Psoas muscle (tissue), 8 donors: ENCODE measurements around the gene WDR27. TPM values are rescaled to one million over a fixed set of nuclear protein-coding genes. Genes with fewer than 3 reads are reported as not detected.
A peak's percentile ranks its signal among the peaks of the same experiment; 100 is the strongest.

Experiments
- ATAC-seq, 4 donors: fragments of 200-7000 bp; cut with Tn5 transposase; one replicate each; pipeline ENCODE4 v1.9.1; 2020; ENCODE audit warnings: moderate library complexity in 3 of 4, mild to moderate bottlenecking in 2 of 4
- DNase-seq, 2 donors: peaks; one replicate each; pipeline ENCODE4 v3.0.0-alpha.2; 2020
- H3K27ac ChIP-seq: fragments of 200-600 bp; one replicate; pipeline ENCODE4 v1.8.0; 2022
- H3K27me3 ChIP-seq, 3 donors: fragments of 200-600 bp in 1 of 3; one replicate each; pipeline versions ENCODE4 v1.6.1 to v1.8.0; 2013 to 2022; ENCODE audit warnings: low read length in 2 of 3, mild to moderate bottlenecking in 2 of 3, moderate library complexity in 1 of 3; ENCODE audit not compliant: insufficient read depth in 3 of 3
- H3K36me3 ChIP-seq, 2 donors: fragments of 200-600 bp in 1 of 2; one replicate each; pipeline versions ENCODE4 v1.6.1 to v1.8.0; 2013 to 2022; ENCODE audit warnings: low read depth in 1 of 2, mild to moderate bottlenecking in 1 of 2, moderate library complexity in 1 of 2; ENCODE audit not compliant: insufficient read depth in 1 of 2
- H3K4me1 ChIP-seq: fragments of 200-600 bp; one replicate; pipeline ENCODE4 v1.8.0; 2022
- H3K4me3 ChIP-seq: fragments of 200-600 bp; one replicate; pipeline ENCODE4 v1.8.0; 2022; ENCODE audit warnings: mild to moderate bottlenecking
- H3K9me3 ChIP-seq: fragments of 200-600 bp; one replicate; pipeline ENCODE4 v1.8.0; 2022
- WGBS, 3 donors: extraction: QIAGEN DNeasy Blood & Tissue Kit; methylation state at CpG; one replicate each; pipeline versions ENCODE4 v1.1.6 to v1.1.7; 2013; 5-methylcytosine and 5-hydroxymethylcytosine counted together
- intact Hi-C, 2 donors: fragments of 100-400 bp; cut with DNase I; formaldehyde crosslinking; loops; one replicate each; pipeline versions ENCODE4 v1.11.0 to v1.14.2; 2022
- polyA plus RNA-seq, 3 donors: library from polyadenylated mRNA; stranded (reverse); fragments of 200-250 nt; gene quantifications; one replicate each; pipeline ENCODE4 v1.2.3, GENCODE V29; 2013
- total RNA-seq, 4 donors: library from RNA; stranded (reverse); fragmentation: NEBNext Ultra II Directional in 2 of 4; extraction: Animal tissue kit (Norgen Biotek cat#: 25700) in 2 of 4; gene quantifications; one replicate each; pipeline versions ENCODE4 v1.2.1 to v1.2.4, GENCODE V29; 2021 to 2023
- TF ChIP-seq, protein P1 (sequence below): fragments of 200-600 bp; IDR thresholded peaks from one replicate; pipeline ENCODE4 v1.8.0; 2022; ENCODE audit warnings: antibody characterized with exemption
- donor health status: healthy with polysubstance abuse.
- donor health status: DM: no; HTN: no; CAD: no; lungs with moderate emphysema.
- donor health status: Bipolar disorder and iron deficiency.
- donor health status: healthy.
- donor health status: DM: yes; HTN: yes; CAD: no.
- donor health status: DM: no; HTN: no; CAD: no.
- donor health status: DM: no; HTN: no; CAD: no.
- donor health status: DM: yes; HTN: yes; CAD: no.

Gene WDR27
- total and polyA plus RNA-seq, 7 donors = 3.1 to 14.4 (median 5.5) TPM

DNA sequence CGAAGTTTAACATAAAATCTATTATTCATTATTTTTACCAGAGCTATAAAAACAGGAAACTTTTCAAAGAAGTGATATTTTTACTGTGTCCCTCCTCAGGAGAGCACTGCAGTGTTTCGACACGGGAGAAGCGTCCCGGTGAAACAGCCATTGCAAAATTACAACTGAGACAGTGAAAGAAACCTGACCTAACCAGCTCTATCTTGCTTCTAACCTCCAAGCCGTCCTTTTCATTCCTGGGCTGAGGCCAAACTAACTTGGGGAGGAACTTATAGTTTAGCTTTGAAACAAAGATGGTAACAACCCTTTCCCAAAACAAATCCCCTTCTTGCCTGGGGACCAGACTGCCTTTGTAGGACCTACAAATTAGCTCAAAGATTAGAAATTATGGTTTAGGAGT lies 79.2 kb downstream of the WDR27 start:
- H3K36me3 ChIP-seq = peaks cover 0 to 10% of the 10 kb centered on the region in 2 donors
- ATAC-seq (peak in 1 of 4 donors; percentile 50), DNase-seq (no peak)
- TF ChIP-seq, protein P1, sequence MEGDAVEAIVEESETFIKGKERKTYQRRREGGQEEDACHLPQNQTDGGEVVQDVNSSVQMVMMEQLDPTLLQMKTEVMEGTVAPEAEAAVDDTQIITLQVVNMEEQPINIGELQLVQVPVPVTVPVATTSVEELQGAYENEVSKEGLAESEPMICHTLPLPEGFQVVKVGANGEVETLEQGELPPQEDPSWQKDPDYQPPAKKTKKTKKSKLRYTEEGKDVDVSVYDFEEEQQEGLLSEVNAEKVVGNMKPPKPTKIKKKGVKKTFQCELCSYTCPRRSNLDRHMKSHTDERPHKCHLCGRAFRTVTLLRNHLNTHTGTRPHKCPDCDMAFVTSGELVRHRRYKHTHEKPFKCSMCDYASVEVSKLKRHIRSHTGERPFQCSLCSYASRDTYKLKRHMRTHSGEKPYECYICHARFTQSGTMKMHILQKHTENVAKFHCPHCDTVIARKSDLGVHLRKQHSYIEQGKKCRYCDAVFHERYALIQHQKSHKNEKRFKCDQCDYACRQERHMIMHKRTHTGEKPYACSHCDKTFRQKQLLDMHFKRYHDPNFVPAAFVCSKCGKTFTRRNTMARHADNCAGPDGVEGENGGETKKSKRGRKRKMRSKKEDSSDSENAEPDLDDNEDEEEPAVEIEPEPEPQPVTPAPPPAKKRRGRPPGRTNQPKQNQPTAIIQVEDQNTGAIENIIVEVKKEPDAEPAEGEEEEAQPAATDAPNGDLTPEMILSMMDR = no peak
- no peak overlapping the region for H3K27ac ChIP-seq
- no peaks in the 10 kb centered on the region for H3K4me1 ChIP-seq
- intact Hi-C loops = no loop called here
- H3K9me3 ChIP-seq = no peaks in the 10 kb centered on the region
- H3K27me3 ChIP-seq = no peaks in the 10 kb centered on the region
- WGBS, 3 donors = 41 to 62% (median 48%) methylated on average over 6 of the region's 6 CpGs
- no peak overlapping the region for H3K4me3 ChIP-seq

DNA sequence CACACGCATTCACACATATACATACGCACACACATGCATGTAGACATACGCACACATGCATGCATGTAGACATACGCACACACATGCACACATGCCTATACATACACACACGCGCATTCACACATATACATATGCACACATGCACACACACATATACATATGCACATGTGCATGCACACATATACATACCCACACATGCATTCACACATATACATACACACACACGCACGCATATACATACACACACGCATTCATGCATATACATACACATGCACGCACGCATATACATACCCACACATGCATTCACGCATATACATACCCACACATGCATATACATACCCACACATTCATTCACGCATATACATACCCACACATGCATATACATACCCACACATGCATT lies 80.5 kb downstream of the WDR27 start:
- Histone ChIP-seq H3K27ac (no peak overlapping the region), H3K4me3 (no peak overlapping the region), H3K36me3 (peaks cover 0 to 3% of the 10 kb centered on the region in 2 donors), H3K9me3 (peaks cover 1% of the 10 kb centered on the region), H3K27me3 (no peaks in the 10 kb centered on the region), H3K4me1 (no peaks in the 10 kb centered on the region)
- TF ChIP-seq, protein P1 = no peak
- no peak for ATAC-seq
- intact Hi-C loops = no loop called here
- DNase-seq = no peak
- WGBS, 3 donors = 86 to 91% (median 91%) methylated on average over 13 of the region's 13 CpGs

DNA sequence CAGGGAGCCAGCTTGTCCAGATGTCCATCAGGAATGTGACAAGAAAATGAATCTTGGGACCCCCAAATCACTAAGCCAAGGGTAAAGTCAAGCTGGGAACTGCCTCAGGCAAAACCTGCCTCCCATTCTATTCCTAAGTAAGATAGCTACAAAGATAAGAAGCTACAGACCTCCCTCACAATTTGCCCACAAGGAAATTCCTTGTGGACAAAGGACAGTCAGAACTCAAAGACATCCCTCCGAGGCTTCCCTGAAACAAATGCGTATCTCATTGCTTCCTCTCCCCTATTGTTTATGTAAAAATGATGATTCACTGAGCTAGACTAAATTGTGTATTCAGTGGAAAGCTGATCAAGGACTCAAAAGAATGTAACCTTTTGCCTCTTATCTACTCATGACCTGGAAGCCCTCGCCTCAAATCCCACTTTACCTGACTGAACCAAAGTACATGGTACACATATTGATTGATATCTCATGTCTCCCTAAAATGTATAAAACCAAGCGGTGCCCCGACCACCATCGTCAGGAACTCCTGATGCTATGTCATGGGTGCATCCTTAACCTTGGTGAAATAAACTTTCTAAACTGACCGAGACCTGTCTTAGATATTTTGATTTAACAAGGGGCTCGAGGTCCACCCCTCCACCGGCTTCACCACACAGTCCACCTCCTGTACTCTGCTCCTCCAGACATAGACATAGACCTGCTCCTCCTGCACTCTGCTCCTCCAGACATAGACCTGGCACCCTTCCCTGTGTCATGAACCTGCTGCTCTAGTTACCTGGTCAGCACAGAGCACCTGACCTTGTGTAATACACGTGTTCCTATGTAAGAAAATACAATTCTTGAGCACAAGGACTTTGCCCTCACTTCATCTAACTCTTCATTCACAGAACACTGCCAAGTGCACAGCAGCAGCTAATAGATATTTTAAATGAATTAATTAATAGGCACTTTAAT lies 81.4 kb downstream of the WDR27 start:
- ATAC-seq = no peak

DNA sequence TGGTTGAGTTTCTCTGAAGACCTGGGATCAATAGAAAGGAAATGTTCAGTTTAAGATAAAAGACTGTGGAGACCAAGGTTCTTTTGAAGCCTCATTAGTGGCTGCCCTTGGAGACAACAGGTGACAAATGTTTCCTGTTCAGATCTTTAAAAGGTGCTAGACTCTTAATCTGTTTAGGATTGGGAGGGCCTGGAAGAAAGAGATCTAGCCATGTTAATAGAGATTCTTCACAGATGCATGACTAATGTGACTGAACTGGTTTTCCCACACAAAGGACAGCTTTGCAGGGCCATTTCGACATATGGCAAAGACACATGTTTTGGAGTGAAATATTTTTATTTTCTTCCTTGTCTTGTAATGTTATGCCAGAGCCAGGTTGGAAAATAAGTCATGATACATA lies 82.2 kb downstream of the WDR27 start:
- intact Hi-C loops = no loop called here
- no peak overlapping the region for H3K27ac ChIP-seq
- ATAC-seq (no peak), DNase-seq (no peak)
- H3K36me3 ChIP-seq = no peaks in the 10 kb centered on the region
- H3K9me3 ChIP-seq = peaks cover 5% of the 10 kb centered on the region
- TF ChIP-seq, protein P1 = no peak
- WGBS, 3 donors = 73 to 91% (median 78%) methylated on average over 1 of the region's 1 CpG
- H3K27me3 ChIP-seq = no peaks in the 10 kb centered on the region
- H3K4me1 ChIP-seq = no peaks in the 10 kb centered on the region
- no peak overlapping the region for H3K4me3 ChIP-seq

More for the DNA sequence above, 81.4 kb downstream of the WDR27 start:
- 91 to 94% (median 92%) methylated on average over 10 of the region's 10 CpGs for WGBS, 3 donors
- H3K27me3 ChIP-seq = no peaks in the 10 kb centered on the region
- intact Hi-C loops = no loop called here
- no peak overlapping the region for H3K27ac ChIP-seq
- TF ChIP-seq, protein P1 = no peak
- peaks cover 5% of the 10 kb centered on the region for H3K9me3 ChIP-seq
- no peaks in the 10 kb centered on the region for H3K4me1 ChIP-seq
- no peak overlapping the region for H3K4me3 ChIP-seq
- no peak for DNase-seq
- H3K36me3 ChIP-seq = no peaks in the 10 kb centered on the region
